Keratinocyte (primary cell): ENCODE results near the gene DIS3L2. TPM values are rescaled to one million over a fixed set of nuclear protein-coding genes. Genes with fewer than 3 reads are reported as not detected.

Experiments
- DNase-seq: peaks from one replicate; pipeline ENCODE4 v3.0.0-alpha.2; 2011; ENCODE audit warnings: low read depth, missing footprints, low spot score
- FAIRE-seq: peaks from 2 replicates; lab custom pipeline; 2011; peaks lifted over from hg19 to GRCh38; lab: Jason Lieb, UNC
- H2AFZ ChIP-seq: 2 replicates; pipeline ENCODE4 v1.6.0; 2012; ENCODE audit warnings: low read length, control low read depth, inconsistent platforms; ENCODE audit not compliant: control insufficient read depth
- H3K27ac ChIP-seq: 2 replicates; pipeline ENCODE4 v1.5.1; 2011; ENCODE audit warnings: low read length; ENCODE audit not compliant: control insufficient read depth, insufficient read depth
- H3K27me3 ChIP-seq: 3 replicates; pipeline ENCODE4 v1.6.0; 2011; ENCODE audit warnings: low read length; ENCODE audit not compliant: control insufficient read depth, insufficient read depth; ENCODE audit errors: extremely low read depth
- H3K36me3 ChIP-seq, 2 experiments: 2 replicates in 1 of 2; 3 replicates in 1 of 2; pipeline ENCODE4 v1.5.1; 2011; ENCODE audit warnings: low read length in 2 of 2, mild to moderate bottlenecking in 1 of 2; ENCODE audit not compliant: control insufficient read depth in 2 of 2, insufficient read depth in 2 of 2; ENCODE audit errors: extremely low read depth in 1 of 2
- H3K4me1 ChIP-seq: 3 replicates; pipeline ENCODE4 v1.5.1; 2011; ENCODE audit warnings: low read length; ENCODE audit not compliant: control insufficient read depth, insufficient read depth; ENCODE audit errors: extremely low read depth
- H3K4me2 ChIP-seq: 3 replicates; pipeline ENCODE4 v1.6.0; 2011; ENCODE audit warnings: low read depth, low read length; ENCODE audit not compliant: control insufficient read depth, insufficient read depth; ENCODE audit errors: extremely low read depth
- H3K4me3 ChIP-seq, 3 experiments: fragments of 200-600 bp in 1 of 3; sonication (generic) in 1 of 3; 2 replicates in 2 of 3; 3 replicates in 1 of 3; pipeline ENCODE4 v1.5.1; 2011 to 2016; ENCODE audit warnings: low read length in 3 of 3, mild to moderate bottlenecking in 3 of 3, control low read depth in 2 of 3, inconsistent platforms in 1 of 3, low read depth in 1 of 3, mixed read lengths in 1 of 3, mixed run types in 1 of 3, moderate library complexity in 1 of 3; ENCODE audit not compliant: control insufficient read depth in 2 of 3, insufficient read depth in 2 of 3; ENCODE audit errors: extremely low read depth in 1 of 3
- H3K79me2 ChIP-seq: 2 replicates; pipeline ENCODE4 v1.6.0; 2012; ENCODE audit warnings: low read length; ENCODE audit not compliant: control insufficient read depth, insufficient read depth
- H3K9ac ChIP-seq: 3 replicates; pipeline ENCODE4 v1.6.0; 2011; ENCODE audit warnings: low read length; ENCODE audit not compliant: control insufficient read depth, insufficient read depth; ENCODE audit errors: extremely low read depth
- H3K9me1 ChIP-seq: 3 replicates; pipeline ENCODE4 v1.6.0; 2011; ENCODE audit warnings: low read length; ENCODE audit not compliant: control insufficient read depth, insufficient read depth; ENCODE audit errors: extremely low read depth
- H3K9me3 ChIP-seq: 2 replicates; pipeline ENCODE4 v1.5.1; 2012; ENCODE audit warnings: low read depth, low read length; ENCODE audit not compliant: control insufficient read depth
- H4K20me1 ChIP-seq: 3 replicates; pipeline ENCODE4 v1.6.0; 2011; ENCODE audit warnings: low read length; ENCODE audit not compliant: control insufficient read depth, insufficient read depth; ENCODE audit errors: extremely low read depth
- EZH2 ChIP-seq: IDR thresholded peaks from one replicate; pipeline ENCODE4 v1.6.1; 2012; ENCODE audit warnings: inconsistent platforms, mild to moderate bottlenecking, low read length, moderate library complexity
- dilution Hi-C: fragments of 300-500 bp; cut with MboI; formaldehyde crosslinking; loops from one replicate; pipeline ENCODE4 v1.7.0; 2020; ENCODE audit warnings: low sequenced_read_pairs; ENCODE audit not compliant: extremely low pct_ligation_motif_present
- polyA plus RNA-seq, 5 experiments: library from polyadenylated mRNA; depleted of rRNA in 3 of 5; stranded (reverse) in 3 of 5; stranded (forward) in 1 of 5; unstranded in 1 of 5; fragments of >200 nt; gene quantifications; 1 replicate in 1 of 5; 2 replicates in 3 of 5; 3 replicates in 1 of 5; pipeline versions ENCODE4 v1.2.1 to v1.2.3, GENCODE V29; 2011 to 2012; ENCODE audit warnings: missing spikeins in 2 of 5, low read depth in 1 of 5, low replicate concordance in 1 of 5
- TF ChIP-seq, protein P1 (sequence below), 3 experiments: IDR thresholded peaks in 1 of 3; conservative IDR thresholded peaks in 1 of 3; optimal IDR thresholded peaks in 1 of 3; 2 replicates in 2 of 3; 3 replicates in 1 of 3; pipeline versions ENCODE3 to v1.5.1; 2011; ENCODE audit warnings: low read length in 3 of 3, mild to moderate bottlenecking in 3 of 3, moderate library complexity in 2 of 3, control low read depth in 1 of 3, inconsistent platforms in 1 of 3; ENCODE audit not compliant: insufficient read depth in 2 of 3; ENCODE audit errors: extremely low read depth in 1 of 3

The DIS3L2 gene
- polyA plus RNA-seq, 1 donor (not counting 4 experiments of a cell fraction or from before 2014, with no cell fraction given), result 8.6 TPM

DNA sequence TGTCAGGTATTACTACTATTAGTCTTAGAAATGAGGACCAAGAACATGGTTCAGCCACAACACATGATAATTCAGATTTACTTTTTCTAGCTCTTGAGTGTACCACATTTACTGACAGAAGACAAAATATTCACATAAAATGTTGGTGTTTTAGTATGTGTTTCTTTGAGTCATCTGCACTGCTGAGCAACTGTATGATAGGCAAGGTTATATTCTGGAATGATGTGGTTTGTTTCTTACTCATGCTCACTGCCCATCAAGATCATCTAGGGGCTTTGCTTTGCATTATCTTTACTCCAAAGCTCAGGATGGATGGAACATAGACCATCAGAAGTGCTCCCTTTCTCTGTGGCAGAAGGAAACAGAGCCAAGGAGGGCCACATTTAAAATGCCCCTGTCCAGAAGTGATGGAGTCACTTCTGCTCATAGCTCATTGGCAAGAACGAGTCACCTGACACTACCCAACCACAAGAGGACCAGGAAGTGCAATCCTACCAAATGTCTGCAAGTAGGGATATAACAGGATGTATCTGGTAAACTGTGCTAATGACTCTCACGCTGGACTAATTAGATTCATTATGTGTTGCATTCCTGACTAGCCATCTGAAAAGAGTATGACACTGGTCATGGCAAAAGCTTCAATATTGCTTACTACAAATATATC lies 81.5 kb downstream of the DIS3L2 start:
- Histone ChIP-seq H3K9me3 (no peaks in the 10 kb centered on the region), H3K4me2 (no peak overlapping the region), H4K20me1 (peaks cover 2% of the 10 kb centered on the region), H2AFZ (no peak overlapping the region), H3K27me3 (no peaks in the 10 kb centered on the region), H3K79me2 (no peaks in the 10 kb centered on the region), H3K27ac (no peak overlapping the region), H3K4me1 (no peaks in the 10 kb centered on the region), H3K9ac (no peak overlapping the region), H3K36me3 (no peaks in the 10 kb centered on the region), H3K9me1 (peaks cover 2% of the 10 kb centered on the region), H3K4me3 (no peak overlapping the region)
- DNase-seq, result no peak
- FAIRE-seq, result no peak
- TF ChIP-seq, protein P1, sequence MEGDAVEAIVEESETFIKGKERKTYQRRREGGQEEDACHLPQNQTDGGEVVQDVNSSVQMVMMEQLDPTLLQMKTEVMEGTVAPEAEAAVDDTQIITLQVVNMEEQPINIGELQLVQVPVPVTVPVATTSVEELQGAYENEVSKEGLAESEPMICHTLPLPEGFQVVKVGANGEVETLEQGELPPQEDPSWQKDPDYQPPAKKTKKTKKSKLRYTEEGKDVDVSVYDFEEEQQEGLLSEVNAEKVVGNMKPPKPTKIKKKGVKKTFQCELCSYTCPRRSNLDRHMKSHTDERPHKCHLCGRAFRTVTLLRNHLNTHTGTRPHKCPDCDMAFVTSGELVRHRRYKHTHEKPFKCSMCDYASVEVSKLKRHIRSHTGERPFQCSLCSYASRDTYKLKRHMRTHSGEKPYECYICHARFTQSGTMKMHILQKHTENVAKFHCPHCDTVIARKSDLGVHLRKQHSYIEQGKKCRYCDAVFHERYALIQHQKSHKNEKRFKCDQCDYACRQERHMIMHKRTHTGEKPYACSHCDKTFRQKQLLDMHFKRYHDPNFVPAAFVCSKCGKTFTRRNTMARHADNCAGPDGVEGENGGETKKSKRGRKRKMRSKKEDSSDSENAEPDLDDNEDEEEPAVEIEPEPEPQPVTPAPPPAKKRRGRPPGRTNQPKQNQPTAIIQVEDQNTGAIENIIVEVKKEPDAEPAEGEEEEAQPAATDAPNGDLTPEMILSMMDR (optimal IDR thresholded peaks at IDR 0.05 in 1 of 3, IDR thresholded peaks at IDR 0.05 in 1 of 3, conservative IDR thresholded peaks at IDR 0.05 in 1 of 3; ENCODE audit: extremely low read depth in 1 of 3, insufficient read depth in 2 of 3, low read length in 3 of 3), result no peak
- no peak for TF ChIP-seq EZH2
- dilution Hi-C loops, result no loop called here

DNA sequence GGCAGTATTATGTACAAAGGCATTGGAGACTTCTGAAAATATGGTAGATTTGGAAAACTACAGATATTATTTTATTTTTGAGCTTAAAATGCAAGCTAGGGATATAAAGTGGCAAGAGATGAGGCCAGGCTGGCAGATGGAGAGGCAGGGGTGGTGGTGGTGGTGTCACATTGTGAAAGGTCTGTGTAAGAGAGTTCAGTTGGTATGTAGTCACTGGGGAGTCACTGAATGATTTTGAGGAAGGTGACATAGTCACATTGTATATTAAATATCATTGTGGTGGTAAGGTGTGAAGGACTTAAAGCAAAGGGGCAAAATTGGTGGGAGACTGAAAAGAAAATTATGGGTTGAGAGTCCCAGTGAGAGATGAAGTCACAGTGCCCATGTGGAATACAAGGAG lies 82.5 kb downstream of the DIS3L2 start:
- H3K36me3 ChIP-seq, result no peaks in the 10 kb centered on the region
- peaks cover 2% of the 10 kb centered on the region for H4K20me1 ChIP-seq
- H2AFZ ChIP-seq, result no peak overlapping the region
- dilution Hi-C loops, result no loop called here
- H3K9me1 ChIP-seq, result no peaks in the 10 kb centered on the region
- H3K4me1 ChIP-seq, result no peaks in the 10 kb centered on the region
- H3K4me3 ChIP-seq, result no peak overlapping the region
- H3K79me2 ChIP-seq, result no peaks in the 10 kb centered on the region
- TF ChIP-seq EZH2, result no peak
- TF ChIP-seq, protein P1 (optimal IDR thresholded peaks at IDR 0.05 in 1 of 3, IDR thresholded peaks at IDR 0.05 in 1 of 3, conservative IDR thresholded peaks at IDR 0.05 in 1 of 3; ENCODE audit: extremely low read depth in 1 of 3, insufficient read depth in 2 of 3, low read length in 3 of 3), result no peak
- H3K9ac ChIP-seq, result no peak overlapping the region
- no peaks in the 10 kb centered on the region for H3K27me3 ChIP-seq
- no peak overlapping the region for H3K27ac ChIP-seq
- DNase-seq (no peak), FAIRE-seq (no peak)
- H3K4me2 ChIP-seq, result no peak overlapping the region
- no peaks in the 10 kb centered on the region for H3K9me3 ChIP-seq
